Measurements from ENCODE around the gene SCNM1. TPM values are rescaled to one million over a fixed set of nuclear protein-coding genes. Genes with fewer than 3 reads are reported as not detected.

Gene SCNM1
- total and polyA plus RNA-seq, 12 donors = 12.9 to 57.6 (median 18.8) TPM

DNA sequence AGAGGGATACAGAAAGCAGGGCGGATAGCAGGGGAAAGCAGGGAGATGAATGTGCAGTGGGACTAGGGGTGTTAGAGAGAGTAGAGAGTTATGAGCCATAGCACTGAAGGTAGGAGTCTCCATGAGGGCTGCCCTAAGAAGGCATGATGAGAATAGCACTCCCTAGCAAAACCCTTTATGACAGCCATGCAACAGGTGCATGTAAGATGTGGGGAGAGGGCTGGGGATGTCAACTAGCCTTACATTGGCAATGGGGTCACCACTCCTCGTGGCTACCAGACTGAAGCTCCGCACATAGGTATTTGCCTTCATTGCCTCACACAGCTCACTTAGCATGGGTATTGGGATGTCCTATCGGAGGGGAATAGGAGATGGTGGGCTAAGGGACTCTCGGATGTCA, 5.2 kb downstream of the SCNM1 start:
- Histone ChIP-seq H3K4me3 (no peak overlapping the region), H3K27me3 (no peaks in the 10 kb centered on the region), H3K4me1 (peaks cover 6 to 23% (median 11%) of the 10 kb centered on the region in 9 donors), H3K9me3 (no peaks in the 10 kb centered on the region), H3K36me3 (peaks cover 0 to 87% (median 7%) of the 10 kb centered on the region in 9 donors), H3K27ac (no peak overlapping the region)
- DNase-seq = no peak
- intact Hi-C loops (cut with DNase I) = no loop called here
- WGBS, 2 donors = 89 to 92% methylated on average over 5 of the region's 5 CpGs
- TF ChIP-seq, protein P1, sequence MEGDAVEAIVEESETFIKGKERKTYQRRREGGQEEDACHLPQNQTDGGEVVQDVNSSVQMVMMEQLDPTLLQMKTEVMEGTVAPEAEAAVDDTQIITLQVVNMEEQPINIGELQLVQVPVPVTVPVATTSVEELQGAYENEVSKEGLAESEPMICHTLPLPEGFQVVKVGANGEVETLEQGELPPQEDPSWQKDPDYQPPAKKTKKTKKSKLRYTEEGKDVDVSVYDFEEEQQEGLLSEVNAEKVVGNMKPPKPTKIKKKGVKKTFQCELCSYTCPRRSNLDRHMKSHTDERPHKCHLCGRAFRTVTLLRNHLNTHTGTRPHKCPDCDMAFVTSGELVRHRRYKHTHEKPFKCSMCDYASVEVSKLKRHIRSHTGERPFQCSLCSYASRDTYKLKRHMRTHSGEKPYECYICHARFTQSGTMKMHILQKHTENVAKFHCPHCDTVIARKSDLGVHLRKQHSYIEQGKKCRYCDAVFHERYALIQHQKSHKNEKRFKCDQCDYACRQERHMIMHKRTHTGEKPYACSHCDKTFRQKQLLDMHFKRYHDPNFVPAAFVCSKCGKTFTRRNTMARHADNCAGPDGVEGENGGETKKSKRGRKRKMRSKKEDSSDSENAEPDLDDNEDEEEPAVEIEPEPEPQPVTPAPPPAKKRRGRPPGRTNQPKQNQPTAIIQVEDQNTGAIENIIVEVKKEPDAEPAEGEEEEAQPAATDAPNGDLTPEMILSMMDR (IDR thresholded peaks at IDR 0.05) = no peak
- no peak for ATAC-seq

DNA sequence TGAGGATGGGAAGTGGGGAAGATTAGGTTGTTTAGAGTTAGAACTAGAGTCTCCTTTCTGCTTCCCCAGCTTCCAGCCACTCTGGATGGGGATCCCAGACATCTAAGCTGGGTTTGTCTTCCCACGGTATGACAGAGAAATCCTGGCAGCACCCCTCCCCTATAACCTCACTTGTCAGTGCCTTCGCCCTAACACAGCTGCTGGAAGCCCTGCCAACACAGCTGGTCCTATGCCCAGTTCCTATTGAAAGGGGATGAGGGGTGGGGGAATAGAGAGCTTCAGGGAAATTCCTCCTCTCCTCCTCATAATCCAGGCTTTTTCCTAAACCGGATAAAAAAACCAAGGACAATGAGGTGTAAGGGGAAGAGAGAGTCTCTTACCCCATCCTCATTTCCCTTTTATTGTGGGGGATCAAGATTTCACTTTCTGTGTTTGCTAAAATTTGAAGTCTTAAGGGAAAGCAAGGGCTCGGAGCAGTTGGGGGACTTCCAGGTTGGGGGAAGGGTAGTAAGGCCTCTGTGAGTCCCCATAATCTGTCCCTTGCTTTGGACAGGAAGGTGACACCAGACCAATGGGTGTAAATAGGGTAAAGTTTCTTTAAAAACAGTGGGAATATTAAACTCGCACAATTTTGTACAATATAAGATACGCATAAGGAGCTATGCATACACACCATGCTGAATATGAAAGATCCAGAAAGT, 9.2 kb downstream of the SCNM1 start:
- Histone ChIP-seq H3K27ac (peak overlapping the region in 1 of 10 donors; percentile 40), H3K4me1 (peaks cover 0 to 10% (median 0%) of the 10 kb centered on the region in 9 donors), H3K27me3 (no peaks in the 10 kb centered on the region), H3K9me3 (no peaks in the 10 kb centered on the region), H3K36me3 (peaks cover 0 to 93% (median 37%) of the 10 kb centered on the region in 9 donors), H3K4me3 (no peak overlapping the region)
- peak in 4 of 8 donors; percentile 37 to 53 (median 44) for ATAC-seq
- no peak for DNase-seq
- TF ChIP-seq, protein P1 (IDR thresholded peaks at IDR 0.05) = no peak
- 57 to 65% methylated on average over 6 of the region's 6 CpGs for WGBS, 2 donors
- intact Hi-C loops (cut with DNase I) = no loop called here

DNA sequence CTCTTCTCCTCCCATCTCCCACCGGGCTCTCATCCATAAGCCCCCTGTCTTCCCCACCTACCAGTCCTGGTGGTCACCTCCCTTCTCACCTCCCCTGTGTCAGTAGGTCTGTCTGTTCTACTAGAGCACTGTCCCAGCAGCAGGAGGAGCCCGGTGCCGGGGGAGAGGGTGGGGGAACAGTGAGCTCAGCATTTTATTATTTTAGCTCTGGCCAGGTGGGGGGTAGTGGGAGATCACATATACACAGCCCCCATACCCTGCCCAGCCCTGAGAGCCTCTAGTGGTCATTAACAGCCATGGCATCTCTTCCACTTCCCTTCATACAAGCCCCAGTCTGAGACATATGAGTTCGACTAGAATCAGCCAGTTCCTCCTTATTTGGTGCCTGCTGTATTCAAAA, 9.9 kb downstream of the SCNM1 start, which contains the start of gene TMOD4:
Gene TMOD4, minus strand, starts transcription at position 119 of the 400 bp plus-strand sequence. CDS start 1,106 bp downstream, outside the sequence.
- Histone ChIP-seq H3K27ac (peak within 1 kb of the TSS in 1 of 10 donors; percentile 40), H3K27me3 (no peaks in the 10 kb centered on the region), H3K4me3 (no peak within 1 kb of the TSS), H3K36me3 (peaks cover 0 to 93% (median 43%) of the 10 kb centered on the region in 9 donors), H3K4me1 (peaks cover 0 to 10% (median 0%) of the 10 kb centered on the region in 9 donors), H3K9me3 (no peaks in the 10 kb centered on the region)
- intact Hi-C loops (cut with DNase I) = no loop called here
- WGBS, 2 donors = 61 to 65% methylated on average over 4 of the region's 4 CpGs
- TF ChIP-seq, protein P1 (IDR thresholded peaks at IDR 0.05) = peak in 8 of 9 donors; percentile 16 to 59 (median 42)
- DNase-seq = no peak
- peak in 7 of 8 donors; percentile 24 to 66 (median 45) for ATAC-seq

DNA sequence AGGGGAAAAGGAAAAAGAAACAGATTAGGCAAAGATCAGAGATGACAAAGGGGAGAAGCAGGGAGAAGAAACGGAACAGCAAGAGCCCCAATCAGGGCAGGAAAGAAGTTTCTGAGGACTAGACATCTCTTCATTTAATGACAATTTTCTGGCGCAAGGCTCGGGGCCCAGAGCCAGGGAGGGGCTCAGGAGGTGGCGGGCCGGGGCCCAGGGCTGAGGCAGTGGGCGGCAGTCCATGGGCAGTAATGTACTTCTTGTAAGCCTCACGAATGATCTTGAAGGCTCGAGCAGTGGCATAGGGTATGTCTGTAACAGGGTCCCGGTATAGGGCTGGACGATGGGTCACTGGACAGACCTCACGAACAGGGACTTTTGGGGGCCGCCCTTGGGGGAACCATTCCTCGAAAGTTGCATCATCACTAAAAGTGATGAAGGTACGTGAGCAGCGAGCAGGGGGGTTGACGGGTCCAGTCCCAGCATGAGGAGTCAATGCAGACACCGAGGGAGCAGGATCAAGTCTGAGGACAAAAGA, 10.6 kb downstream of the SCNM1 start:
- Histone ChIP-seq H3K27ac (no peak overlapping the region), H3K27me3 (no peaks in the 10 kb centered on the region), H3K36me3 (peaks cover 0 to 94% (median 50%) of the 10 kb centered on the region in 9 donors), H3K4me1 (peaks cover 0 to 10% (median 0%) of the 10 kb centered on the region in 9 donors), H3K9me3 (no peaks in the 10 kb centered on the region), H3K4me3 (no peak overlapping the region)
- TF ChIP-seq, protein P1 (IDR thresholded peaks at IDR 0.05) = no peak
- 92 to 95% methylated on average over 17 of the region's 17 CpGs for WGBS, 2 donors
- intact Hi-C loops (cut with DNase I) = no loop called here
- ATAC-seq (peak in 1 of 8 donors; percentile 32), DNase-seq (no peak)
